Measurements from ENCODE around the gene FAM135A.
"Not testable (repeated sequence)": the region's sequence is repeated elsewhere in the genome, so short reads cannot be mapped to it uniquely, and the experiment has no call there.

The FAM135A gene

GRCh38 chr6:70423189-70424134 lies 10.2 kb downstream of the FAM135A start:
- no peak overlapping the region for H3K4me3 ChIP-seq (replicated peaks; ENCODE audit: low read depth, low read length)
- TF ChIP-seq CTCF (IDR thresholded peaks at IDR 0.05; ENCODE audit: low read depth, low read length, missing control alignments), result no peak
- no peak for DNase-seq (ENCODE audit: extremely low read depth, low read depth)

- H3K4me3 ChIP-seq (replicated peaks; ENCODE audit: low read depth, low read length), result no peak overlapping the region
- no peak for TF ChIP-seq CTCF (IDR thresholded peaks at IDR 0.05; ENCODE audit: low read depth, low read length, missing control alignments)
- DNase-seq (ENCODE audit: extremely low read depth, low read depth), result no peak
Observed at GRCh38 chr6:70424291-70424690, 11.0 kb downstream of the FAM135A start.

- no peak for DNase-seq (ENCODE audit: extremely low read depth, low read depth)
- H3K4me3 ChIP-seq (replicated peaks; ENCODE audit: low read depth, low read length), result no peak overlapping the region
- no peak for TF ChIP-seq CTCF (IDR thresholded peaks at IDR 0.05; ENCODE audit: low read depth, low read length, missing control alignments)
Observed at GRCh38 chr6:70436320-70436719, 23.0 kb downstream of the FAM135A start.

- no peak for DNase-seq (ENCODE audit: extremely low read depth, low read depth)
- no peak overlapping the region for H3K4me3 ChIP-seq (replicated peaks; ENCODE audit: low read depth, low read length)
- no peak for TF ChIP-seq CTCF (IDR thresholded peaks at IDR 0.05; ENCODE audit: low read depth, low read length, missing control alignments)
Observed at GRCh38 chr6:70445001-70445400, 31.7 kb downstream of the FAM135A start.

GRCh38 chr6:70447343-70448070 lies 34.2 kb downstream of the FAM135A start:
- H3K4me3 ChIP-seq (replicated peaks; ENCODE audit: low read depth, low read length); DNase-seq (ENCODE audit: extremely low read depth, low read depth): not testable (repeated sequence)

GRCh38 chr6:70453899-70454298 lies 40.6 kb downstream of the FAM135A start:
- not testable (repeated sequence) for H3K4me3 ChIP-seq (replicated peaks; ENCODE audit: low read depth, low read length); DNase-seq (ENCODE audit: extremely low read depth, low read depth)

GRCh38 chr6:70456735-70457134 lies 43.4 kb downstream of the FAM135A start:
- no peak overlapping the region for H3K4me3 ChIP-seq (replicated peaks; ENCODE audit: low read depth, low read length)
- TF ChIP-seq CTCF (IDR thresholded peaks at IDR 0.05; ENCODE audit: low read depth, low read length, missing control alignments), result no peak

More at GRCh38 chr6:70456735-70457134, 43.4 kb downstream of the FAM135A start:
- DNase-seq (ENCODE audit: extremely low read depth, low read depth), result no peak

Data from HFF-Myc (cell line).